GM18517 (cell line): ENCODE data around the gene IL6R.

Source experiments
- ATAC-seq: cut with Tn5 transposase; IDR thresholded peaks from one replicate; pipeline ENCODE4 v1.9.1; 2021; ENCODE audit warnings: mild to moderate bottlenecking, moderate library complexity; ENCODE audit not compliant: unreplicated experiment

Gene IL6R

DNA sequence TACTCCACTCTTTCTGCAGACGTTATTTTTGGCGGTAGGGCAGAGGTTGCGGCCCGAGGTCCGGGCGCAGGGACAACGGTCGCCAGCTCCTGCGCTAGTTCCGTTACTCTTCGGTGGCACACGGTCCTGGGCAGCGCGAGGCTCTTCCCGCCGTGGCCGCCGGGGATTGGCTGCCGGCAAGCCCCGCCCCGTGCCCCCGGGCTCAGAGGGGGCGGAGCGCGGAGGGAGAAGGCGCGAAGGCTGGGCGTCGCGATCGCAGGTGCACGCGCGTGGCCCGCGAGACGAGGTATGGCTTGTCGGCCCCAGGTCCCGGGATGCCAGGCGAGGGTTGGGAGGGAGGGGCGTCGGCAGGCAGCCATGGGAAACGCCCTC, 97.6 kb downstream of the IL6R start:
- ATAC-seq, result no peak

- no peak for ATAC-seq
These were observed 98.8 kb downstream of the IL6R start for GRCh38 chr1:154503898-154504297.

GRCh38 chr1:154512760-154513159, 107.6 kb downstream of the IL6R start:
- no peak for ATAC-seq

- ATAC-seq, result no peak
These were observed 109.0 kb downstream of the IL6R start for GRCh38 chr1:154514066-154514553.

DNA sequence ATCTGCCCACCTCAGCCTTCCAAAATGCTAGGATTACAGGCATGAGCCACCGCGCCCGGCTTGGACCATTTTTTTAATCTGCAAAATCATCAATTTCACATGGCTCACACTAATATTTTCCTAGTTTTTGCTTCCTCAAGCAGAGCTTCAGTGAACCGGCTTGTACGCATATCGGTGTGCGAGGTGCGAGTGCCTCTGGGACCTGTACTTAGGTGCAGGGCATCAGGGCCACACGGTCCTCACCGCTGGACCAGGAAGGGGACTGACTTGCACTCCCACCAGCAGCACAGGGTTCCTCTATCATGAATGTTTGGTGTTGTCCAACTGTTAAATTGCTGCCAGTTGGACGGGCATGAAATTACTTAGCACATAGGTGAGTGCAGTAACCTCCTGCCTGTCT, 112.5 kb downstream of the IL6R start:
- no peak for ATAC-seq
